DMS114 treated with DMSO at 0.1 percent for 48 hours (cell line): ENCODE measurements around the gene MLLT6.

Source experiments
- DNase-seq: peaks from one replicate; lab custom pipeline; 2025; ENCODE audit not compliant: unreplicated experiment; lab: John Stamatoyannopoulos, UW

The MLLT6 gene

DNA sequence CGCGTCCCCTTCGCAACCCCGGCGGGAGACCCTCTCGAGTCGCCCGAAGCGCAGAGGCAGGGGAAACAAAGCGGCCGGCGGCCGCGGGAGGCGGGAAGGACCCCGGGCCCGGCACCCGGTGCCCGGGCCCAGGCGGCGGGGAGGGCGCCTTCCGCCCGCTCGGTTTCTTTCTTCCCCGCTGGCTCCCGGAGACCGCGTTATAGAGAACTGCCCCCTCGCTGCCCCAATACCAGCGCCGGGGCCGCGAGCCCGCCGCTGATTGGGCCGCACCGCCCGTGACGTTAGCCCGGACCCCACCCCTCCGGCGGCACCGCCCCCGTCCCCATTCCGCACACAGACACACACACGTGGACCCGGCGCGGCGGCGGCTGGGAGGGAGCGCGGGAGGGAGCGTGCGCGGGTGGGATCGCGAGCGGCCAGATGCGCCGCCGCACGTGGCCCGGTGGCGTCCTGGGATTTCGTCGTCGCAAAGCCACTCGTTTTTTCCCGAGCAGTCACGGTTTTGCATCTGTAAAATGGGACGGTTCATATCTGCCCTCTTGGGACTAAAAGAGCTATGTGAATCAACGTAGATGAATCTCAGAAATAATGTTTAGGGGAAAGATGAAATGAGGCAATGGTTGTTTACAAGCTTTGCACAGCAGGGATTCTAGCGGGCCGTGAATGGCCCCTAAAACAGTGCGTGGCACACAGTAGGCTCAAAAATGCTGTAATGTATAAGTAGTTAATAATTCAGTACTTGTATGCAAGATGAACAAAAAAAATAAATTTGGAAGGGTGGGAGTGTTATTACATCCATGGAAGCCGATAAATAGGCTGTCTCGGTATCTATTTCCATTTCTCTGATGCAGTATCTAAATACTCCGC is 30.1 kb upstream of the MLLT6 start, which contains the start of gene EPOP:
EPOP (minus strand) TSS at position 209 of the 867 bp plus-strand sequence. CDS start 462 bp downstream, outside the sequence.
- DNase-seq = peak; percentile 61

DNA sequence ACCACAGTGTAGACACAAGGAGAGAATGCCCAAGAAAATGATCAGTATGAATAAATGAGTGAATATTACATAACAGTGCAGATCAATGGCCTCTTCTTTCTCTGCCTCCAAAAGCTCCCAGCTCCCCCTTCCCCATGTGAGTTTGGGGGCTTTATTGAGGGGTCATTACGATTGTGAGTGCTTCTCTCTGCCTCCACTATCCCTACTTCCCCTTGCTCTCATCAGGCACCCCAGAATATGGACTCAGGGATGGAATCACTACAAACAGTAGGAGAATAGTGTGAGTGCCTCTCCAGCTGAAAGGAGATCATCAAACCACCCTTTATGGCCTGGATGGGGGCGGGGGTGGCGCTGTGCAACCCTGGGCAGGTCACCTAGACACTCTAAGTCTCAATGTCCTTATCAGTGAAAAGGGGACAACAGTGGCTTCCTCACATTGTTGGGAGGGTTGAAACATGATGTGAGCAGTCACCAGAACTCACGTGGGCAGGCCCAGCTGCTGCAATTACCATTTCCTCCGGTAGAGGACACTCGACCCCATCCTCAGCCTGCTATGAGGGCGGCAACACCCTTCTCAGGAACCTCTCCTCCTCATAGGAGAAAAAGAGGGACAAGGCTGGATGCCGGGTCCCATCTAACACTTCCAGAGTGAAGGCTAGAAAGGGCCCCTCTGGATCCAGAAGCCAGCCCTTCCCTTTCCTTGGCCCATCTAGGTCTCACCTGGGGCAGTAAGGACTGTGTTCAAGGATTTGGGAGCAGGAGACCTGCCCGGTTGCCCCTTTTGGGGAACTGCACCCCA is 28.2 kb upstream of the MLLT6 start:
- peak; percentile 73 for DNase-seq

DNA sequence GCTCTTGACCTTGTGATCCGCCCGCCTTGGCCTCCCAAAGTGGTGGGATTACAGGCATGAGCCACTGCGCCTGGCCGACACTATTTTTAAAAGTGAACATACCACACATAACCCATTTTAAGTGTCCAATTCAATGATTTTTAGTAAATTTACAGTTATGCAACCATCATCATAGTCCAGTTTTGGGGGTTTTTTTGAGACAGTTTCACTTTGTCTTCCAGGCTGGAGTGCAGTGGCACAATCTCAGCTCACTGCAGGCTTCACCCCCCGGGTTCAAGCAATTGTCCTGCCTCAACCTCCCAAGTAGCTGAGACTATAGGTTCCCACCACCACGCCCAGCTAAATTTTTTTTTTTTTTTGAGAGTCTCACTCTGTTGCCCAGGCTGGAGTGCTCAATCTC is 27.3 kb upstream of the MLLT6 start:
- no peak for DNase-seq

DNA sequence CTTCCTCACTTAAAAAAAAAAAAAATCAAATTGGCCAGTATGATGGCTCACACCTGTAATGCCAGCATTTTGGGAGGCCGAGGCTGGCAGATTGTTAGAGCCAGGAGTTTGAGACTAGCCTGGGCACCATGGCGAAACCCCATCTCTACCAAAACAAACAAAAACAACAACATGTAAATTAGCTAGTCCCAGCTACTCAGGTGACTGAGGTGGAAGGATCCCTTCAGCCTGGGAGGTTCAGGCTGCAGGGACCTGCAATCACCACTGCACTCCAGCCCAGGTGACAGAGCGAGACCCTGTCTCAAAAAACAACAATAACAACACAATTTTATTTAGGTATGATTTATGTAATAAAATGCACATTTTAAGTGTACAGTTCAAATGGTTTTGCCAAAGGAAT is 24.0 kb upstream of the MLLT6 start:
- DNase-seq = no peak

DNA sequence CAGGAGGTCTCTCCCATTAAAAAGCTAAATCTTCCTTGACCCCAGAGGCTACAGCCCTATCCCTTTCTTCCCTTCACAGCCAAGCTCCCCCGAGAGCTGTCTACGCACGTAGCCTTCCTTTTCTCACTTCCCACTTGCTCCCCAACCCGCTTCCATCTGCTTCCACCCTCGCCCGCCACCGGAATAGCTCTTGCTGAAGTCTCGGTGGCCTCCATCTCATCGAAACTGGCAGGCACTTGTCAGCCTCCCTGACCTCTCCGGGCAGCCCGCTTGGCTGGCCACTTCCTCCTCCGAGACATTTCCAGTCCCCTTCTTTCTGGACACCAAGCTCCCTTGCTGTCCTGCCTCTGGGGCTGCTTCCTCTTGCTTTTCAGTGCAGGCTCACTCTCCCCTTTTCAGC is 19.6 kb upstream of the MLLT6 start:
- no peak for DNase-seq

DNA sequence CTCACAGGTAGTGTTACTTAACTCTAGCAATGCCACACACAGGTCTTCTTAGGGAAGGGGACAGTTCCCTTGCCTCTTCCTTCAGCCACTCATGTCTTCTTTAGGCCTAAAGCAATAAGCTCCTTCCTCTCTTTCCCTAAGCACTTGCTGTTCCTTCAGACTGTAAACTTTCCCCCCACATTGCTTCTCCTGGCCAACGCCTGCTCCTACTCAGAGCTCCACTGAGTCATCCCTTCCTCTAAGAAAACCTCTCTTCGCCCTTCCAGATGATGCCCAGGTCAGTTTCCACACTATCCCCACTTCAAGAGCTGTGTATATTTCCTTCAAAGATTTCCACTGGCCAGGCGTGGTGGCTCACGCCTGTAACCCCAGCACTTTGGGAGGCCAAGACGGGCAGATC is 17.8 kb upstream of the MLLT6 start:
- no peak for DNase-seq

DNA sequence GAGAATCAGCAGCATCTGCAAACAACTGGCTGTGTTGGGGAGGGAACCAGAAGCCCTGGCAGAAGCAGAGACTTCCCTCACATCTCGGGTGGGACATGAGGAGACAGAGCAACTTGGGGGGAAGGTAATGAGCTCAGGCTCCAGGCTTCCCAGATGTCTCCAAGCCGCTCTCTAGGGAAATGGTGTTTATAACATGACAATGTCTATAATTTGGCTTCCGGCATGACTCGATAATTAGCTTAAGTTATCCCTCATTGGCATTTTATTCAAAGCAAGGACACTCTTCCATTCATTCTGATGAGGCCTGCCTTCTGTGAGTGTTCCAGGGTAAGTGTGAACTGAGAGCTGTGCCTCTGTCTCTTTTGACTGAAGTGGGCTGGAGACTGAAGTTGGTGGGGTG is 14.7 kb upstream of the MLLT6 start:
- DNase-seq = no peak

DNA sequence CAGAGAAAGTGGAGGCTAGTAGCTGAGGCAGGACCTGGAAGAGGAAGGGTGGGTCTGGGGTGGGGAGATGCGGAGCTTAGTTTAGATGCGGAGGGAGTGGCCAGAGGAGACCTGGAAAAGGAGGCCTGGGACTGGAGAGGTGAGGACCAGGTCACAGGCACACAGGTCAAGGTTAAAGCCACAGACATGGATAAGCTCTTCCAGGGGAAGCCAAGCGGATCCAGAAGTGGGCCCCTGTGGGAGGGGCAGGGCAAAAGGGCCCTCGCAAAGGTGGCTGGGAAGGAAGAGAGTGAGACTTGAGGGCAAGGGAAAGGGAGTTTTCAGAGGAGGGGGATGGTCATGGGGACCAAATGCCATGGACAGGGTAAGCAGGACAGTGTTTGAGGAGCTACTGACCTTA is 13.9 kb upstream of the MLLT6 start:
- DNase-seq = no peak

DNA sequence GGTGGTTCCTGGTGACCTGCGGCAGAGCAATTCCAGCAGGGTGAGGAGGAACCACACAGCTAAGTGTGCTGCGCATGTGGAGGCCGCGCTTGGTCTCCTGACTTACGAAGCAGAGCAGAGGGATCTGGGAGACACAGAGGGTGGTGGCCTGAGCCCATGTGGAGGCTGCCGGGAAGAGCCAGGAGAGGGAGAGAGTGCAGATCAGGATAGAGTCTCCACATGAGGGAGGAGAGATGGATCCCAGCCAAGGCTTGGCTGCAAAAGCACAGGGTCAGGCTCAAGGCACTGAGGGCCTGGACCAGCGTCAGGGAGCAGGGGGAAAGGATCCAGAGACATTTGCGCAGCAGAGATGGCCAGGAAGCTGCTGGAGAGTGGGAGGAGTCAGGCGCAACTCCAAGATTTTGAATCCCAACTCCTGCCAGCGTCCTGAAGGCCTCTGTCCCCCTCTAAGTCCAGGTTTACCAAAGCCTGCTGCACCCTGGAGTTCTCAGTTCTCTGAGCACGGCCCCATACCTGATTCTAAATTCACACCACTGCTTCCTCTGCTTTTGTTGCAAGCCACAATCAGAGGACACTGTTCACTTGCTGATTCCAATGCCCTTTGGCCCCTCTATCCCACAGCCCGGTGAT is 11.3 kb upstream of the MLLT6 start:
- DNase-seq = no peak

DNA sequence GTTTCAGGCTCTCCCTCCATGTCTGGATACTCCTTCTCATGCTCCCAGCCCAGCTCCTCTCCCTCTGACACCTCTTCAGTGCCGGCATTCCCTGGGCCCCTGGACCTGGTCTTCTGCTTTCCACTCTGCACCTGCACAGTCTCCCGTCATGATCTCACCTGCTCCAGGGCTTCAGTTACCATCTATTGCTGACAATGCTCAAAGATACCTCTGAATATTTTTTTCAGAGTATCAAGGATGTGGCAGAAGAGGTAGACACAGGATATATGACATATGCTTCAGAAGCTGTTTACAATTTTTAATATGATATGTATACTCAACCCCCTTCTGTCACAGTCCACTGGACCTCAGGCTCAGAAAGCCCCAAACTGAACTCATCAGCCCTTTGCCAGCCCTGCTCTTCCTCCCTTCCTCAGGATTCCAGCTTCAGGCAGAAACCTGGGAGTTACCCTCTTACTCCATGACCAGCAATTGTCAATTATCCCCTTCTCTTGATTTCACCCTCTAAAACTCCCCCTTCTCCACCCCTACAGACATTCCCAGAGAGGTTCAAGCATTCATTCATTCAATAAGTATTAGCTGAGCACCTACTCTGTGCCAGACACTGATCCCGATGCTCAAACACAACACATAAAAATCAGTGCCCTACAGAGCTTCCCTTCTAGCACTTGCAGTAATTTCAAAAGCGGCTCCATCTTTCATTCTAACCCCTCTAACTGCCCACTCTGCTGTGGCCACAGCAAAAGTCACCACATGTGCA is 7.8 kb upstream of the MLLT6 start:
- no peak for DNase-seq

DNA sequence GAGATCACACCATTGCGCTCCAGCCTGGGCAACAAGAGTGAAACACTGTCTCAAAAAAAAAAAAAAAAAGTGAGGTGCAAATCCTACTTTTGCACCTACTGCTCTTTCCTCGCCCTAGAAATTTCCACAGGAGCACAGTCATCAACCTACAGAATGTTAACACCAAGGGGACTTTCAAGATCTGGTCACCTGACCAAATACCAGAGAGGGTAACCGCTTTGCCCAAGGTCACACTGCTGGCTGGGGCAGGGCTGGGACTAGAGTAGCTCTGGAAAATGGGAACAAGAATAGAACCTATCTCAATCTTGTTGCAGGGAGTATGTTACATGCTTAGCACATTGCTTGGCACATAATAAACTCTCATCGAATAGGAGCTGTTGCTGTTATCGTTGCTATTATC is 6.3 kb upstream of the MLLT6 start:
- DNase-seq = no peak

DNA sequence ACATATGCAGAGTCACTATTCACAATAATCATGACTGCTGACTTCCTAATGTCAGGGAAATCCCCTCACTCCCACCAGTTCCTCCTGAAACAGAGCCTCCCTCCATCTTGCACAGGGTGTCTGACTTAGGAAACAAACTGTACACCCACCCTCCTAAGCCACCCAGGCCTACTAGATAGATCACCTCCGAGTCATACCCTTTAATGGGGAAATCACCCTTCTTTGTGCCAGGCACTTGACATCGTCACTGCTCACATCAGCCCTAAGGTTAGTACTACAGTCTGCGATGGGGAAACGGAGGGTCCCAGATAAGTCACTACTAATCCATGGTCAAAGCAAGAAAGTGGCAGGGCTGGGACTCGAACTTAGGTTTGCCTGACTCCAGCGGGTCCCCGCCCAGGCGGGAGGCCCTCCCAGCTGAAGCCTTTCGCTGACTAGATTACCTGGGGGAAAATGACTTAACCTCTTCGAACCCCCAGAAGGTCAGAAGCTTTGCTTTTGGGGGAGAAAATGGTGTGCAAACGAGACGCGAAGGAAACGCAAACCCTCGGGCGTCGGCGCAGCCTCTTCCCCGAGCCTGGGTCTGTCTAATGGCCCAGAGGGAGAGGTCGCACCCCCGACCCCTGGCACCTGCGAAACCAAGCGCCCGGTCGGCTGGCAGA is 3.4 kb upstream of the MLLT6 start:
- no peak for DNase-seq

DNA sequence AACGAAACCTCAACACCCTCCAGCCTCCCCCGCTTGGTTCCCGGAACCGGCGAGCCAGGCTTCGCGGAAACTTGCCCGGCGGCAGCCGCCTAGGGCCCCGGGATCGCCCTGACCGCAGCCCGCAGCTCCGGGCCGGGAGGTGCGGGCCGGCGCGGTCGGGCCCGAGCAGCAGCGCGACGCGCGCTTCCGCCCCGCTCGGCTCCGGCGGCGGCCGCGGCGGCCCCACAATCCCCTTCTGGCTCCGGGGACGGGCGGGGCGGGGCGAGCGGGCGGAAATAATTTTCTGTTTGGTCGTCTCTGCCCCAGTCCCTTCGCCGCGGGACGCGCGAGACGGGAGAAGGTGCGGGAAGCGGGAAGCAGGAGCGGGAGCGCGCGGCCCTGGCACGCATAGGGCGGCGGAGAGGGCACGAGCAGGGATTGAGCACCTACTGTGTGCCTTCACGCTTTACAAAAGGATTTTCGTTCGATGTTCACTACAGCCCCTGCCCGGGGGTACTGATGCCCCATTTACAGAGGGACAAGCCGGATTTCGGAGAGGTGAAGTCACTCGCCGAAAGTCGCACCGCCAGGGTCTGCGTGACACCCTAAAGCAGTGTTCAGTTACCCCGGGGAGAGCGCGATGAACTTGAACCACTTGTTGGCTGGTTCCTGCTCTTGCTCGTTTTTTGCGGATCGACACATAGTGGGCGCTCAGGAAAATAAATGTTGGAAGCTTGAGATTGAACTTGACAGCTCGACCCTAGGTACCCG is 2.7 kb upstream of the MLLT6 start:
- DNase-seq = peak; percentile 62

DNA sequence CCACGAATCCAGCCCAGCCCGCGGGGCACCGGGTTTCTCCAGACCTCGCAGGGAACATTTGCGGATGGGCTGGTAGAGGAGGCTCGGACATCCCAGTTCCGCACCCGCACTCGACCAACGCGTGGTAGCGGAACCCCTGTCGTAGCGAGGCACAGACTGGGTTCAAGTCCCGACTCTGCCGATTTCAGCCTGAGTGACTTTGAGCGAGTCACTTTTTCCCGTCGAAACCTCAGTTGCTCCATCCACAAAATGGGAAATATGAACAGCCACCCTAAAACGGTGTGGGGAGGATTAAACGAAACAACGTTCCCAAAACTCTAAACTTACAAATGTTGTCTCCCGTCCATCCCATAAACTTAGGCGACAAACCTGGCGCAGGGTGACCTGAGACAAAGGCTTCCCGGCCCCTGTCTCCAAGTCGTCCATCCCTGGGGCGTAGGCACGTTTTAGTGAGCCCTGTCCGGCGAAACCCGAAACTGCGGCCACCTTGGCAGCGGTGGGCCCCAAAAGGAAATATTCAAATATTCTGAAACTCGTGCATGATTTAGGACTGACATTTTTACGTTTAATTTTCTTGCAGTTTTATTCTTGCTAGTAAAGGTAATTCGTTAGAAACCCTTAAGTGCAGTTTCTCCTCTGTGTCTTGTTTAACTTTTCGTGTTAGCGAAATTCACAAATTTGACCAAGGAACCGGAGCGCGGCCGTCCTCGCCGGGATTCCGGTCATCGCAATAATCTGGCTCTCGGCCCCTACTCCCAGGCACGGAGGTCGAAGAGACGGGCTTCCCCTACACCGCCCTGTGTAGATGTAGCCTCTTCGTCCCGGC is 1.9 kb upstream of the MLLT6 start:
- no peak for DNase-seq

DNA sequence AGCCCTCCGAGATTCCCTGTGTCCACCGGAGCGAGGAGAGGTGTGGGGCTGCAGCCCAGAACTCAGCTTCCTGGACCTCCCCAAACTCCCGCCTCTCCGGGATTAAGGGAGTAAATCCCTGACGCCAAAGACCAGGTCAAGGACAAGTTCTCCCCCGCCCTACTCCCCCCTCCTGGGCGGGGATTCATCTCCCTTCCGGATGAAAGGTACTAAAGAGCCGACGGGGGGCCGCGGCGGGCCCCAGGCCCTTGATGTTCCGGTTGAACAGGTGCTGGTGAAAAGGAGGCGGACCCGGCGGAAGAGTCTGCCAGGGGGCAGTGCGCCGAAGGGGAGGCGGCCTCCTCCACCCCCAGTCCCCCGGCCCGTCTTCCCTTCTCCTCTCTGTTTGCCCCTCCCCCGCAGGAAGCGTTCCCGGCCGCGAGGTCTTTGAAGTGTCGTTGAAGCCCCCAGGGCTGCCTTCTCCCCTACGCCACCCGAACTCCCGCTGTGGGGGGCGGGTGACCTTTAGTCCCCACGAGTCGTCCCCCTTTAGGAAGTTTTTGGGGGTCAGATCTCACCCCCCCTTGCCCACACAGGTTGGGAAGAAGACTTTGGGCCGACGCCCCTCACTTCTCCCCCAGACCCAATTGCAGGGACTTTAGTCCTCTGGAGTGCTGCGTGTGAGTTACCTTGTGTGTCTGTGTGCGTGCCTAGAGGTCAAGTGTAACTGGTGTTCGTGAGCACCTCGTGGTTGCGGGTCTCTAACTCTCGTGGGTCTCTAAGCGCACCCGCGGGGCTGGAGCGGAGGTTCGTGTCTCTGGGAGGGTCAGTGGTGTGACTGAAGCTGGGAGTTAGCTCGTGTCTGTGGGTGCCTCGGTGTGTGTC is 1.1 kb upstream of the MLLT6 start:
- DNase-seq = peak; percentile 8

DNA sequence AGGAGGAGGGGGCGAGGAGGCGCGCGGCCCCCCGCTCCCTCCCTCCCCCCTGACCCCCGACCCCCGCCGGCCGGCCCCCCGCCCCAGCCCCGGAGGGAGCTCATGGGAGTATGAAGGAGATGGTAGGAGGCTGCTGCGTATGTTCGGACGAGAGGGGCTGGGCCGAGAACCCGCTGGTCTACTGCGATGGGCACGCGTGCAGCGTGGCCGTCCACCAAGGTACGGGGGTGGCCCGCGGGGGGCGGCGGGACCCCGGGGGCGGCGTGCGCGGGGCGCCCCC is 390 bp downstream of the MLLT6 start:
- no peak for DNase-seq

DNA sequence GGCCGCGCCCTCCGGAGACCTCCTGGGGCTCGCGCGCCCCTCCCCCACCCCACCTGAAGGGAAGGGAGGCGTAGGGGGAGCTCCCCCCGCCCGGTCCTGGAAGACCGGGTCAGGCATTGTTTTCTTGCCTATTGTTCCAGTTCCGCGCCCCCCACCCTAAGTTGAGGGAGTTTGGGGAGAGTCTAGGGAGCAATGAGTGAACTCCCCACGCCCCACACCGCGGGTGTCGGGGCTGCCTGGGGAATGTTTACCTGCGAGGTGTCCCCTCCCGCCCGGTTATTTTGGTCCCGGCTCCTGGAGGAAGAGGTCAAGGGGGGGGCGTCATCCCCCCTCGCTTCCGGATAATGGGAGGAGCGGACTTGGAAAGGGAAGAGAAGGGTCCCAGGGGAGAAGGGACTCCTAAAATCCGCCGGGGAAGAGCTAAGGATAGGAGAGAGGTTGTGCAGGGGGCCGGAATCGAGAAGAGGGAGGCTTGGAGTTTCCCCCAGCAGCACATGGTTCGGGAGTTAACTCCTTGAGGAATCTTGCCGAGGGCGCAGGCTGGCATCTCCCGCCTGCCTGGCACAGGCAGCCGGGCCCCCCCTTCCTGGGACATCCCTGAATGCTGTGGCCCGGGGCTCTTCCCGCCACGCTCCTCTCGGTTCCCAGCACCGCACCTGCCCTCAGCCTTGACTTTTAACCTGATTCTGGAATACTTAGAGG is 881 bp downstream of the MLLT6 start:
- DNase-seq = no peak
